Measurements from ENCODE around the gene AGRP. TPM values are rescaled to one million over a fixed set of nuclear protein-coding genes. Genes with fewer than 3 reads are reported as not detected.
A peak's percentile ranks its signal among the peaks of the same experiment; 100 is the strongest.

AGRP gene
- polyA plus RNA-seq, 1 donor (not counting 4 experiments of a cell fraction or from before 2014, with no cell fraction given), result not detected

DNA sequence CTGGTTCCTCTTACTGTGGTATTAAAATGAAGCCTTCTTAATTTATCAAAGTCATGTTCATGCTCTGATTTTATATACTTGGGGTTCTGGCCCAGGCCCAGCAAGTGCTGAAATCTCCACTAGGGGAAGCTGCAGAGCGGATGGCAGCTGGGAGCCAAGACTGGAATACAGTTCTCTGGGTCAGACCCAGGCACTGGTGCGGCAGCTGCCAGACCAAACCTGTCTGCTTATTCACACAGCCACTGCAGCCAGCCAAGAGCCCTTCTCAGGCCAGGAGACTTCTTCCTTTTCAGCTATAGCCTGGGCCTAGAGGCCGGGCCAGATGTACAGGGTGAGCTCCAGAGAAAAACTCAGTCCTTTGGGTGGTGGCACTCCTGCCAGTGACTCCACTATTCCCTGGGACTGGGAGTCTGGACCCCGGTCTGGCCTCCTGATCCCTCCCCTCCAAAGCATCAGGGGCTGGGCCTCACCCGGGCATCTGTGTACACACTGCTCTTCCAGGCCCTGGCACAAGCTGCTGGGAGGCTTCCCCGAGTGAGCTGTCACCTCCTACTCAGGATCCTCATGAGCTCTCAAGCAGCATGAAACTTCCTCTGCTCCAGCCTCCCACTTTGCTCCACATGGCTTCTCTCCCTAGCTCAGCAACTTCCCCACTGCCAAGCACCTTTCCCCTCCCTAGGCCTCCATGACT, 26.8 kb downstream of the AGRP start:
- no peaks in the 10 kb centered on the region for H3K9me3 ChIP-seq (ENCODE audit: control insufficient read depth, low read depth, low read length)
- H4K20me1 ChIP-seq (ENCODE audit: control insufficient read depth, extremely low read depth, insufficient read depth, low read length), result peaks cover 30% of the 10 kb centered on the region
- no peak overlapping the region for H3K4me3 ChIP-seq (ENCODE audit: control insufficient read depth in 2 of 3, extremely low read depth in 1 of 3, insufficient read depth in 2 of 3, low read depth in 1 of 3, low read length in 3 of 3)
- H3K36me3 ChIP-seq (ENCODE audit: control insufficient read depth in 2 of 2, extremely low read depth in 1 of 2, insufficient read depth in 2 of 2, low read length in 2 of 2), result peaks cover 18 to 19% of the 10 kb centered on the region in 2 experiments
- no peak overlapping the region for H3K4me2 ChIP-seq (ENCODE audit: control insufficient read depth, extremely low read depth, insufficient read depth, low read depth, low read length)
- no peak overlapping the region for H2AFZ ChIP-seq (ENCODE audit: control insufficient read depth, low read length)
- DNase-seq (ENCODE audit: low read depth, low spot score), result no peak
- peak; percentile 60 for FAIRE-seq
- peaks cover 10% of the 10 kb centered on the region for H3K9me1 ChIP-seq (ENCODE audit: control insufficient read depth, extremely low read depth, insufficient read depth, low read length)
- H3K79me2 ChIP-seq (ENCODE audit: control insufficient read depth, insufficient read depth, low read length), result peaks cover 14% of the 10 kb centered on the region
- no peak overlapping the region for H3K9ac ChIP-seq (ENCODE audit: control insufficient read depth, extremely low read depth, insufficient read depth, low read length)
- H3K27ac ChIP-seq (ENCODE audit: control insufficient read depth, insufficient read depth, low read length), result no peak overlapping the region
- dilution Hi-C loops (cut with MboI; ENCODE audit: extremely low pct_ligation_motif_present, low sequenced_read_pairs), result no loop called here
- no peaks in the 10 kb centered on the region for H3K27me3 ChIP-seq (ENCODE audit: control insufficient read depth, extremely low read depth, insufficient read depth, low read length)
- H3K4me1 ChIP-seq (ENCODE audit: control insufficient read depth, extremely low read depth, insufficient read depth, low read length), result peaks cover 12% of the 10 kb centered on the region
- TF ChIP-seq, protein P1, sequence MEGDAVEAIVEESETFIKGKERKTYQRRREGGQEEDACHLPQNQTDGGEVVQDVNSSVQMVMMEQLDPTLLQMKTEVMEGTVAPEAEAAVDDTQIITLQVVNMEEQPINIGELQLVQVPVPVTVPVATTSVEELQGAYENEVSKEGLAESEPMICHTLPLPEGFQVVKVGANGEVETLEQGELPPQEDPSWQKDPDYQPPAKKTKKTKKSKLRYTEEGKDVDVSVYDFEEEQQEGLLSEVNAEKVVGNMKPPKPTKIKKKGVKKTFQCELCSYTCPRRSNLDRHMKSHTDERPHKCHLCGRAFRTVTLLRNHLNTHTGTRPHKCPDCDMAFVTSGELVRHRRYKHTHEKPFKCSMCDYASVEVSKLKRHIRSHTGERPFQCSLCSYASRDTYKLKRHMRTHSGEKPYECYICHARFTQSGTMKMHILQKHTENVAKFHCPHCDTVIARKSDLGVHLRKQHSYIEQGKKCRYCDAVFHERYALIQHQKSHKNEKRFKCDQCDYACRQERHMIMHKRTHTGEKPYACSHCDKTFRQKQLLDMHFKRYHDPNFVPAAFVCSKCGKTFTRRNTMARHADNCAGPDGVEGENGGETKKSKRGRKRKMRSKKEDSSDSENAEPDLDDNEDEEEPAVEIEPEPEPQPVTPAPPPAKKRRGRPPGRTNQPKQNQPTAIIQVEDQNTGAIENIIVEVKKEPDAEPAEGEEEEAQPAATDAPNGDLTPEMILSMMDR (optimal IDR thresholded peaks at IDR 0.05 in 1 of 3, IDR thresholded peaks at IDR 0.05 in 1 of 3, conservative IDR thresholded peaks at IDR 0.05 in 1 of 3; ENCODE audit: extremely low read depth in 1 of 3, insufficient read depth in 2 of 3, low read length in 3 of 3), result peak; percentile 49 to 76 (median 75)
- TF ChIP-seq EZH2 (IDR thresholded peaks at IDR 0.05; ENCODE audit: low read length), result no peak

DNA sequence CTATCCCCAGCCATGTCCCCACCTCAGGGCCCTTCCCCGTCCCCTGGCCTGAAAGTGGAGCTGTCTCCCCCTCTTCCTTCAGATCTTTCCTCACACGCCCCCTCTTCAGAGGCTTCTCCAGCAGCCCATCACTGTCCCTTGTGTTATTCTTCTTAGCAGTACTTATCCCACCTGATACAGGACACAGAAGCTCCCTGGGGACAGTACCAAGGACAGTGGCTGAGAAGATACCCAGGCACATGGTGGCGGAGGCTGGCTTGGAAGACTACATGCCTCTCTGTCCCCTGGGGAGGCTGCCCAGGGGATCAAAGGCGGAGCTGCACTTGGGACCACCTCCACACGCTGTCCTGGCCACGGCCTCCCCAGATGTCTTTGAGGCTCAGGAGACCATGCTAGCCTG, 28.5 kb downstream of the AGRP start:
- H3K4me1 ChIP-seq (ENCODE audit: control insufficient read depth, extremely low read depth, insufficient read depth, low read length), result peaks cover 12% of the 10 kb centered on the region
- FAIRE-seq (no peak), DNase-seq (ENCODE audit: low read depth, low spot score) (no peak)
- peaks cover 16% of the 10 kb centered on the region for H4K20me1 ChIP-seq (ENCODE audit: control insufficient read depth, extremely low read depth, insufficient read depth, low read length)
- peaks cover 5 to 19% of the 10 kb centered on the region in 2 experiments for H3K36me3 ChIP-seq (ENCODE audit: control insufficient read depth in 2 of 2, extremely low read depth in 1 of 2, insufficient read depth in 2 of 2, low read length in 2 of 2)
- H3K27ac ChIP-seq (ENCODE audit: control insufficient read depth, insufficient read depth, low read length), result no peak overlapping the region
- no peak overlapping the region for H2AFZ ChIP-seq (ENCODE audit: control insufficient read depth, low read length)
- peaks cover 2% of the 10 kb centered on the region for H3K79me2 ChIP-seq (ENCODE audit: control insufficient read depth, insufficient read depth, low read length)
- H3K27me3 ChIP-seq (ENCODE audit: control insufficient read depth, extremely low read depth, insufficient read depth, low read length), result no peaks in the 10 kb centered on the region
- peaks cover 4% of the 10 kb centered on the region for H3K9me1 ChIP-seq (ENCODE audit: control insufficient read depth, extremely low read depth, insufficient read depth, low read length)
- dilution Hi-C loops (cut with MboI; ENCODE audit: extremely low pct_ligation_motif_present, low sequenced_read_pairs), result no loop called here
- no peak overlapping the region for H3K4me2 ChIP-seq (ENCODE audit: control insufficient read depth, extremely low read depth, insufficient read depth, low read depth, low read length)
- H3K9me3 ChIP-seq (ENCODE audit: control insufficient read depth, low read depth, low read length), result no peaks in the 10 kb centered on the region
- no peak for TF ChIP-seq EZH2 (IDR thresholded peaks at IDR 0.05; ENCODE audit: low read length)
- TF ChIP-seq, protein P1 (optimal IDR thresholded peaks at IDR 0.05 in 1 of 3, IDR thresholded peaks at IDR 0.05 in 1 of 3, conservative IDR thresholded peaks at IDR 0.05 in 1 of 3; ENCODE audit: extremely low read depth in 1 of 3, insufficient read depth in 2 of 3, low read length in 3 of 3), result no peak
- H3K4me3 ChIP-seq (ENCODE audit: control insufficient read depth in 2 of 3, extremely low read depth in 1 of 3, insufficient read depth in 2 of 3, low read depth in 1 of 3, low read length in 3 of 3), result no peak overlapping the region
- H3K9ac ChIP-seq (ENCODE audit: control insufficient read depth, extremely low read depth, insufficient read depth, low read length), result no peak overlapping the region

Data from keratinocyte (primary cell).